GM18867 (cell line): ENCODE measurements around the gene ZEB1.

Experiments
- ATAC-seq: cut with Tn5 transposase; IDR thresholded peaks from one replicate; pipeline ENCODE4 v1.9.1; 2021; ENCODE audit warnings: mild to moderate bottlenecking, moderate library complexity; ENCODE audit not compliant: unreplicated experiment

Gene ZEB1

DNA sequence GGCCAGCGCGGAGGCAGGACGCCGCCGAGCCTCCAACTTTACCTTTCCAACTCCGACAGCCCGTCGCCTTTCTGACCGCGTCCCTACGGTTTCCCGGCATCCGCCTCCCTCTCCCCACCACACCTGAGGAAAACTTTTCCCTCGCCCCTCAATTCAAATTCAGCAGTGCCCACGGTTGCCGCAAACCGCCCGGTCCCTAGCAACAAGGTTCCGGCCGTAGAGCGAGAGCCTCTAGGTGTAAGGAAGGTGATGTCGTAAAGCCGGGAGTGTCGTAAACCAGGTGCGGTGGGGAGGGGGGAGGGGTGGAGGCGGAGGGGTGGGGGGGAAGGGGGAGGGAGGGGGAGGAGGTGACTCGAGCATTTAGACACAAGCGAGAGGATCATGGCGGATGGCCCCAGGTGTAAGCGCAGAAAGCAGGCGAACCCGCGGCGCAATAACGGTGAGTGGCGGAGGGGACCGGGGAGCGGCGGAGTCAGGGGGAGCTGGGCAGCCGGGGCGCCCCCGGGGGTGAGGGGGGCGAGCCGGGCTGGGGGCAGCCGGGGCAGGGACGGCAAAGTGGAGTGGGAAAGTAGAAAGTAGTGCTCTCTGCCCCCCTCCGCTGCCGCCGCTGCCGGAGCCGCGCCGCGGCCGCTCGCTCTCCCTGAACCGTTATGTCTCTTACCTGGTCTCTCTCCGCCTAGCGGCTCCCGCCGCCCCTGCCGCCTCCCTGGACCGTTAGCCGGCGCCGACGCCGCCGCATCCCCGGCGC, at the start of gene ZEB1:
Gene ZEB1 (plus strand): TSS at position 363 of the 748 bp plus-strand sequence. CDS start 19 bp downstream, at position 382.
- peak; percentile 41 for ATAC-seq

DNA sequence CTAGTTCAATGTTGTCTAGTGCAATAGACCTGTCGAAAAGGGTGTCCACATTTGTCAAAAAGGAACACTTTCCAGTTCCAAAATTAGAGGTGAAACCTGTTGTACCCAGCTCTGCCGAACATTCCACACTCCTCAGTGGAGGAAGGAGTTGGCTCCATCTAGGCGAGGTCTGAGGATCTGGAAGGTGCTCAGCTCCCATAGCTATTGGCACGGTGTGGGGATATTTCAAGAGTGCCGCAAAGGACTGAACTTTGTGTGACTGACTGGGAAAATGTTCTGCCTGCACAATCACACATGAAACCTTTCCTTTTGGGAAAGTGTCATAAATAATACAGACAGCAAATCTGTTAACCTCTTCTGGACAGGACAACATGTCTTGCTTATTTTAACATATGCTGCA, 48.1 kb upstream of the ZEB1 start:
- ATAC-seq, result no peak

- ATAC-seq, result no peak
Observed at GRCh38 chr10:31272841-31273240, 46.2 kb upstream of the ZEB1 start.

- no peak for ATAC-seq
Observed at GRCh38 chr10:31273789-31274188, 45.2 kb upstream of the ZEB1 start.

DNA sequence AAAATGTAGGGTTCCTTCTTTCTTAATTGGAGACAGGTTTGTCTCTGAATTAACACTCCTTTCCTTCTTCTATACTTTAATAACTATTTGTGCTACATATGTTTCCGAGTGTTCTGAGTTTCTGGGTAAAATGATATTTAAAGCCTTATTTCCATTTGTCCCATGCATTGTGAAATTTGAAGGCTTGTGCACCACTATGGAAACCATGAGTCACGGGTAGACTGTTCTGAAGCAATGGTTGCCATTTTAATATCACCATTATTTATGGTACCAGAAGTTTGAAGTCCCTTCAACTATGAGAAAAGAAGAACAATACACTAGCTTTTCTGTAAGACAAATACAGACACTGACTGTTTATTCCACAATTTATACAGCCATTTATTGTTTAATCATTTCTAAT, 44.7 kb upstream of the ZEB1 start:
- ATAC-seq, result no peak

DNA sequence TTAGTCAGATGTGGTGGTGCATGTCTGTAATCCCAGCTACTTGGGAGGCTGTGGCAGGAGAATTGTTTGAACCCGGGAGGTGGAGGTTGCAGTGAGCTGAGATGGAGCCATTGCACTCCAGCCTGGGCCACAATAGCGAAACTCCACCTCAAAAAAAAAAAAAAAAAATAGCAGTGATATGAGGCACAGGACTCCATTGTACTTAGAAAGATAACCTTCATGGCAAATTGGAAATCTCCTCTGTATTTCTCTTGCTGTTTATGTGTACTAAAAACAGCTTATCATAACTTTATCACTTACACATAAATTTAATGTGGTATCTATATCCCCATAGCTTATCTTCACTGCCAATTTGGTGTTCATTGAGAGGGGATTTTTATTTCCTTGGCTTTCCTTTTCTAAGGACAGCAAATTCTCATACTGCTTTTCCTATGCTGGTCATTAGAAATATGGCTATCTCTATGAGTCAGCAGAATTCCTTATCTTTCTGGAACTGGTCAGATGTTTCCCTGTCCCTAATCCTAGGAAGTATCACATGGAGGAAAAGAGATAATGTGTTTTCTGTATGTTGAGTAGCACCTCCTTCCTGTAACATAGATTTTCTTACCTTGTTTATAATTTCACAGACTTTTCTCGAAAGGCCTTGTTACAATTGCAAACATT, 40.6 kb upstream of the ZEB1 start:
- no peak for ATAC-seq

- no peak for ATAC-seq
Observed at GRCh38 chr10:31280972-31281371, 38.0 kb upstream of the ZEB1 start.

DNA sequence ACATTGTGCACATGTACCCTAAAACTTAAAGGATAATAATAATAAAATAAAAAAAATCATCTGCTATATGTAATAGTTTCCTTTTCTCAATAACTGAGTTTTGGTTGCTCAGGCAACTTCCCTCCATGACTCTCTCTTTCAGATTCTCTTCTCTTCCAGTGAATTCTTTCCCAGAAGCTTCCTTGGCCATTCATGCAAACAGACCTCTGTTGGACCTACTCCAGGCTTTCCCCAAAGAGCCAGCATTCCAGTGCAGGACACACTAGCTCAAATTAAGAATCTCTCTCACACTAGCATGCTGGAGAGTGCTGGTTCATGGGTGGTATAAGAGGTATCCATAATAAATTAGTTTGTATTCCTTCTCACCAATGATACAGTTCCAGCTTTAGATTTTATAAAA, 31.0 kb upstream of the ZEB1 start:
- no peak for ATAC-seq

DNA sequence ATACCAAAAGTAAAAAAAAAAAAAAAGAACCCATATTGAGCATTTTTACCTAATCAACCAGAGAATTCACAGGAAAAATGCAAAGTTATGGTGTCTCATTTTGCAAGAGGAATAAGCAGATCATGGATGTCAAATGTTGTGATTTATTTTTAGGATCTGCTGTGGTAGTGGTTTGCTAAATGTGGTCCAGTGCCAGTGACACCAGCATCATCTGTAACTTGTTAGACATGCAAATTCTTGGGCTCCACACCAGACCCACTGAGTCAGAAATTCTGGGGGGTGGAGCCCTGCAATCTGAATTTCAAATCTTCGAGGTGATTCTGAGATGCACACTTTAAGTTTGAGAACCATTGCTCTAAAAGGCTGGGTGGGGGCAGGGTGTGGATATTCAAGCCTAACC, 30.1 kb upstream of the ZEB1 start:
- no peak for ATAC-seq

GRCh38 chr10:31290386-31290785, 28.6 kb upstream of the ZEB1 start:
- no peak for ATAC-seq

GRCh38 chr10:31291123-31291522, 27.9 kb upstream of the ZEB1 start:
- ATAC-seq, result no peak

DNA sequence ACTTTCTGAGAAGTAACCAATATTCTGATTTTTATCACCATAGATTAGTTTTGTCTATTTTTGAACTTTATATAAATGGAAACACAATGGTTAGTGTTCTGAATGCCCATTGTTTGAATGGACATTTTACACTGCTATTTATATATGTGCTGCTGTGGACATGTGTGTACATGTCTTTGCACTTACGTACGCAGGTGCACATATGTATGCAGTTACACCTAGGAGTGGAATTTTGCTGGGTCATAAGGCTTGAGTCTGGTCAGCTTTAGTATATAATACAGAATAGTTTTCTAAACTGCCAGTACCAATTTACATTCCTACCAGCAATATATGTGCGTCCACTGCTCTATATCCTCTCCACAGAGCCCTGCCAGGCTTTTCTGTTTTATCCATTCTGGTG, 24.5 kb upstream of the ZEB1 start:
- no peak for ATAC-seq

DNA sequence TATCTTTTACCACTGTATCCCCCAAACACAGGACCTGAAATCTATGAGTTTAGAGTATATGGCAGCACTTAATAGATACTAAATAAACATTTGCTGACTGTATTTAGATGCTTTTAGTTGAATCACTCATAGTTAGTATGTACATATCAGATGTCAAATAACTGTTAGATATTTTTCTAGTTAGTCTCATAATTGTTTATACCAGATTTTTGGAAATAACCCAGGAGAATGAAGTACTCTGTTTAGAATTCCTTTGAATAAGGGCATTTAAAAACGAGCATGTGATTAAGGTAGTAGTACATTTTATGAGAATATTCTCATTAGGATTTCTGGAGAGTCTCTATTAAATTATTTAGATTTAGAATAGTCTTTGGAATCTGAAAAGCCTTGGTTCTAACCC, 22.3 kb upstream of the ZEB1 start:
- no peak for ATAC-seq

DNA sequence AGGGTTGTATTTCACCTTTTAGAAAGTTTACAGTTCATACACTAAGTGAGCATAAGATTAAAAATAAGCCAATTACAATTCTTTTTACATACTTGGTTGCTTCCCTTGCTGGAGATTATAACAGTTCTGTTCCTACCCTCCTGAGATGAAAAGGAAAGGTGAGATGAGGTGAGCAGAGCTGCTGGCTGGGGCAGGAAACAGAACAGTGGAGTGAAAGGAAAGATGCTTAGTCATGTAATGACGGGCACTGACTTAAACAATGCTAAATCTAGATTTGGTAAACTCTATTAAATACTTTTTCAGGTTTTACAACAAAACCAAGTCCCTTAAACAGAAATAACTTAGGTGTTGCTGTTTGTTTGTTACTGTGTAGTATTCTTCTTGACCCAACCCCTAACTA, 19.9 kb upstream of the ZEB1 start:
- ATAC-seq, result no peak

- ATAC-seq, result no peak
Observed at GRCh38 chr10:31303212-31303611, 15.8 kb upstream of the ZEB1 start.

GRCh38 chr10:31304291-31304970, 14.6 kb upstream of the ZEB1 start:
- ATAC-seq, result no peak

GRCh38 chr10:31313396-31313795, 5.6 kb upstream of the ZEB1 start:
- no peak for ATAC-seq

DNA sequence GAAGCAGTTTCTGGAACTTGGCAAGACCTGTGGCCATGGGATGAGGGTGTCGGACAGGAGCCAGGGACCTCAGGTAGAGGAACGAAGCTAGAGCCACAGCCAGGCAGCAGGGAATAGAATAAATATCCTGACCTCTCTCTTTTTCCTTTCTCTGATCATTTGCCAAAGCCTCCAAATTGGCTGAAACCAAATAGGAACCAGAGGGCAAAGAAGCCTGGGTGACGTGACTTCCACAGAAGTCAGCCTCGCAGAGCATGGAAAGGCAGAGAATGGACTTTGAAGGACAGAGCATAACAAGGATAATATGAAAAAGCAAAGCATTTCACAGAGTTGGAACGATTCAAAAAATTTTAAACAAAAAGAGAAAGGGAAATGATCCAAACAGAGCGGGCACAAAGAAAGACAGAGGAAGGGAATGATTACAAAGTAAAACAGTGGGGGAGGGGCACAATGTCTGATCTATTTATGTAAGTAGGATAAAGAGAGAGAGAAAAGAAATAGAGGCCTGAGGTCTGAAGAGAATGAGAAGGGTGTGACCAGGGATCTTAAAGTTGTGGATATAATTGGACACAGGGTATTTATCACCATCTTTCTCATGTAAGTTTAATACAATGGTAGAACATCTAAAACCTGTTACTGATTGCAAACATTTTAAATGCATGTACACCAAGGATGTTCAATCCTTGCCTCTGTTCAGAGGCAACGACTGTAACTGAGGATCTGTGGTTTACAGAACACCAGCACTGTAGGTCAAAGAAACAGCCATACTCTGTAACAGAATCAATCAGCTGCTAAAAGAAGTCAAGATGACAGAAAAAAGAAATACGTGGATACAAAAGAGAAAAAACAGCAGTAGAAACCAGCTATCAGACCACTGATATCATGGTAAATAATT, 4.5 kb upstream of the ZEB1 start:
- ATAC-seq, result no peak

- ATAC-seq, result no peak
Observed at GRCh38 chr10:31315453-31315852, 3.6 kb upstream of the ZEB1 start.

- ATAC-seq, result no peak
Observed at GRCh38 chr10:31317171-31317570, 1.8 kb upstream of the ZEB1 start.
